Metanephros (tissue), 1 donor: ENCODE results near the gene MYF5. TPM values are rescaled to one million over a fixed set of nuclear protein-coding genes. Genes with fewer than 3 reads are reported as not detected.

Source experiments
- total RNA-seq: library from RNA; depleted of rRNA; stranded (reverse); fragments of >200 nt; gene quantifications from one replicate; pipeline ENCODE4 v1.2.3, GENCODE V29; 2014

Gene MYF5
- 6.3 TPM for total RNA-seq

DNA sequence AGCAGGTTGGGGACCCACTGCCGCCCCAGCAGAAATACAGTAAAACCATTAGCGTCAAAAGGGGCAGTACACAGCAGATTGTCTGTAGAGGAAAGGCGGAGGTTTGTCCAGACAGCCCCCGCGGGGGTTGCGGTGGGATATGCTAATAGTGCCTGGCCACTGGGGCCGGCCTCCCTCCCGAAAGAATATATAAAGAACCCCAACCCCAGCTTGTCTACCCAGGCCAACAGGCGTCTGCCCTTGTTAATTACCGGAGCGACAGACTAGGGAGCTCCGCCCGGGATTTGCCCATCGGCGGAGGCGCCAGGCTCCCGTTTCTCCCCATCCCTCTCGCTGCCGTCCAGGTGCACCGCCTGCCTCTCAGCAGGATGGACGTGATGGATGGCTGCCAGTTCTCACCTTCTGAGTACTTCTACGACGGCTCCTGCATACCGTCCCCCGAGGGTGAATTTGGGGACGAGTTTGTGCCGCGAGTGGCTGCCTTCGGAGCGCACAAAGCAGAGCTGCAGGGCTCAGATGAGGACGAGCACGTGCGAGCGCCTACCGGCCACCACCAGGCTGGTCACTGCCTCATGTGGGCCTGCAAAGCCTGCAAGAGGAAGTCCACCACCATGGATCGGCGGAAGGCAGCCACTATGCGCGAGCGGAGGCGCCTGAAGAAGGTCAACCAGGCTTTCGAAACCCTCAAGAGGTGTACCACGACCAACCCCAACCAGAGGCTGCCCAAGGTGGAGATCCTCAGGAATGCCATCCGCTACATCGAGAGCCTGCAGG lies at the start of gene MYF5:
TSS of gene MYF5 (plus strand) at position 217 of the 774 bp plus-strand sequence. CDS start at position 369, 152 bp downstream.

DNA sequence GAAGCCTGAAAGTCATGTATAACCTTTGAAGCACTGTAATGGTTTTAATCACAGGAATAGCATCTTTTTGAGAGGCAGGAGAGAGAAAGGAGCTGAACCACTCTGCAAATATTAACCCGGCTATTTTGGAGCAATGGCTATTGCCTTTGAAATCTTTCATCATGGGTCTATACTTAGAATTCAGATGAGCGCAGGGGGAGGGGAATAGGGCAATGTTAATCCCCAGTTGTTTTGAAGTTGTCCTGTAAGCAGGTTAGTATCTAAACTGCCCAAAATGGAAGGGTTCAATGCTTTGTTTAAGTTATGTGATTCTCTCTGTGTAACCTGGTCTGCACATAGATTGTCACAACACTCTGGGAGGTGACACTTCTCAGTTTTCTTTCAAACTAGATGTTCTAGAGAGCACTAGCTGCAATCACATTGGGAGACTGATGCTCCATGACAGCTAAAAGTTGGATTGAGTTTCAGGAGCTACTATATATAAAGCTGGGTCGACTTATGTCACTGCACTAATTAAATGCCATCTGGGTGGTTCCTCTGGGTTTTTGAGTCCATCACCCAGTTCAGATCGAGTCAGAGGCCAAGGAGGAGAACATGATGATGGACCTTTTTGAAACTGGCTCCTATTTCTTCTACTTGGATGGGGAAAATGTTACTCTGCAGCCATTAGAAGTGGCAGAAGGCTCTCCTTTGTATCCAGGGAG lies 9.4 kb upstream of the MYF5 start, which contains the start of gene MYF6:
TSS of gene MYF6 (plus strand) at position 509 of the 704 bp plus-strand sequence. CDS start at position 595, 86 bp downstream.

Other genes starting within 250 kb of the MYF5 start
- 23.4 TPM for gene MYF6, start 9.3 kb upstream of the MYF5 start, total RNA-seq
- gene LIN7A, start 221.0 kb downstream of the MYF5 start, total RNA-seq, result 17.6 TPM